ENCODE results near the gene AKAP6. TPM values are rescaled to one million over a fixed set of nuclear protein-coding genes. Genes with fewer than 3 reads are reported as not detected.

AKAP6 gene
- total RNA-seq, 1 donor from 2014 or later: 3.4 TPM

GRCh38 chr14:32363761-32364160 is 34.7 kb downstream of the AKAP6 start:
- Mint-ChIP-seq H3K9me3 (ENCODE audit: low read depth) (no peaks in the 10 kb centered on the region), H3K36me3 (ENCODE audit: insufficient read depth) (no peaks in the 10 kb centered on the region), H3K4me1 (ENCODE audit: low read depth) (peaks cover 5% of the 10 kb centered on the region), H3K4me3 (ENCODE audit: low read depth) (no peak overlapping the region), H3K27ac (no peak overlapping the region), H3K27me3 (no peaks in the 10 kb centered on the region)
- TF ChIP-seq CTCF (IDR thresholded peaks at IDR 0.05; ENCODE audit: unreplicated experiment): no peak
- DNase-seq (ENCODE audit: low spot score, unreplicated experiment): no peak

- TF ChIP-seq CTCF (IDR thresholded peaks at IDR 0.05; ENCODE audit: unreplicated experiment): no peak
- H3K27ac Mint-ChIP-seq: no peak overlapping the region
- H3K27me3 Mint-ChIP-seq: no peaks in the 10 kb centered on the region
- no peaks in the 10 kb centered on the region for H3K36me3 Mint-ChIP-seq (ENCODE audit: insufficient read depth)
- no peak for DNase-seq (ENCODE audit: low spot score, unreplicated experiment)
- H3K9me3 Mint-ChIP-seq (ENCODE audit: low read depth): no peaks in the 10 kb centered on the region
- H3K4me3 Mint-ChIP-seq (ENCODE audit: low read depth): no peak overlapping the region
- H3K4me1 Mint-ChIP-seq (ENCODE audit: low read depth): peaks cover 5% of the 10 kb centered on the region
Measured at GRCh38 chr14:32364941-32365340, 35.8 kb downstream of the AKAP6 start.

GRCh38 chr14:32366256-32366879 is 37.3 kb downstream of the AKAP6 start:
- no peak overlapping the region for H3K27ac Mint-ChIP-seq

GRCh38 chr14:32366986-32367385 is 37.9 kb downstream of the AKAP6 start:
- H3K36me3 Mint-ChIP-seq (ENCODE audit: insufficient read depth): no peaks in the 10 kb centered on the region
- no peaks in the 10 kb centered on the region for H3K9me3 Mint-ChIP-seq (ENCODE audit: low read depth)
- H3K4me3 Mint-ChIP-seq (ENCODE audit: low read depth): no peak overlapping the region
- peaks cover 5% of the 10 kb centered on the region for H3K4me1 Mint-ChIP-seq (ENCODE audit: low read depth)
- no peak for TF ChIP-seq CTCF (IDR thresholded peaks at IDR 0.05; ENCODE audit: unreplicated experiment)
- no peak overlapping the region for H3K27ac Mint-ChIP-seq
- DNase-seq (ENCODE audit: low spot score, unreplicated experiment): no peak
- no peaks in the 10 kb centered on the region for H3K27me3 Mint-ChIP-seq

More at GRCh38 chr14:32366256-32366879, 37.3 kb downstream of the AKAP6 start:
- Mint-ChIP-seq H3K4me1 (ENCODE audit: low read depth) (peaks cover 5% of the 10 kb centered on the region), H3K9me3 (ENCODE audit: low read depth) (no peaks in the 10 kb centered on the region), H3K4me3 (ENCODE audit: low read depth) (no peak overlapping the region), H3K36me3 (ENCODE audit: insufficient read depth) (no peaks in the 10 kb centered on the region), H3K27me3 (no peaks in the 10 kb centered on the region)
- no peak for TF ChIP-seq CTCF (IDR thresholded peaks at IDR 0.05; ENCODE audit: unreplicated experiment)
- DNase-seq (ENCODE audit: low spot score, unreplicated experiment): no peak

DNA sequence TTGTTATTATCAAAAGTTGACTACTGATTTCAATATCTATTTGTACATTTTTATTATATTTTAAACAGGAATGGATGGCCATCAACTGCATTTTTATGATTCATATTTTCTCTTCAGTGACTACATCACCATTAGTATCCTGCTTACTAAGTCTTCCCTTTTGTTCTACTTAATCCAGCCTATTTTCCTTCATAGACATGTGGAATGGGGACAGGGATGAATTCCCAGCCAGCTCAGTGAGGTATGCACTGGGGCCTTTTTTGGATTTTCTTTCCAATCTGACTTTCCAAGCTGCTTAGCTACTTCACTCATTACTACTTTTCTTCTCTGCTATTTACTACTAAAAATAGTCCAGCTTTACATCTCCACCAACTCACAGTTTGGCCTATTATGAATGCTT is 38.4 kb downstream of the AKAP6 start:
- no peak for TF ChIP-seq CTCF (IDR thresholded peaks at IDR 0.05; ENCODE audit: unreplicated experiment)
- Mint-ChIP-seq H3K4me3 (ENCODE audit: low read depth) (no peak overlapping the region), H3K36me3 (ENCODE audit: insufficient read depth) (no peaks in the 10 kb centered on the region), H3K27ac (no peak overlapping the region), H3K9me3 (ENCODE audit: low read depth) (no peaks in the 10 kb centered on the region), H3K4me1 (ENCODE audit: low read depth) (peaks cover 5% of the 10 kb centered on the region), H3K27me3 (no peaks in the 10 kb centered on the region)
- DNase-seq (ENCODE audit: low spot score, unreplicated experiment): no peak
